Measurements from ENCODE around the gene PCDHGA4.

DNA sequence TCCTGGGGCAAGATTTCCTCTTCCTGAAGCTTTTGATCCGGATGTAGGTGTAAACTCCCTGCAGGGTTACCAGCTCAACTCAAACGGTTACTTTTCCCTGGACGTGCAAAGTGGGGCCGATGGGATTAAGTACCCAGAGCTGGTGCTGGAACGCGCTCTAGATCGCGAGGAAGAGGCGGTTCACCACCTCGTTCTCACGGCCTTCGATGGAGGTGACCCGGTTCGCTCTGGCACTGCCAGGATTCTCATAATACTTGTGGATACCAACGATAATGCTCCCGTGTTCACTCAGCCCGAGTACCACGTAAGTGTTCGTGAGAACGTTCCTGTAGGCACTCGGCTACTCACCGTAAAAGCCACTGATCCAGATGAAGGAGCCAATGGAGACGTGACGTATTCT is 820 bp downstream of the PCDHGA4 start:
- TF ChIP-seq, protein P1, sequence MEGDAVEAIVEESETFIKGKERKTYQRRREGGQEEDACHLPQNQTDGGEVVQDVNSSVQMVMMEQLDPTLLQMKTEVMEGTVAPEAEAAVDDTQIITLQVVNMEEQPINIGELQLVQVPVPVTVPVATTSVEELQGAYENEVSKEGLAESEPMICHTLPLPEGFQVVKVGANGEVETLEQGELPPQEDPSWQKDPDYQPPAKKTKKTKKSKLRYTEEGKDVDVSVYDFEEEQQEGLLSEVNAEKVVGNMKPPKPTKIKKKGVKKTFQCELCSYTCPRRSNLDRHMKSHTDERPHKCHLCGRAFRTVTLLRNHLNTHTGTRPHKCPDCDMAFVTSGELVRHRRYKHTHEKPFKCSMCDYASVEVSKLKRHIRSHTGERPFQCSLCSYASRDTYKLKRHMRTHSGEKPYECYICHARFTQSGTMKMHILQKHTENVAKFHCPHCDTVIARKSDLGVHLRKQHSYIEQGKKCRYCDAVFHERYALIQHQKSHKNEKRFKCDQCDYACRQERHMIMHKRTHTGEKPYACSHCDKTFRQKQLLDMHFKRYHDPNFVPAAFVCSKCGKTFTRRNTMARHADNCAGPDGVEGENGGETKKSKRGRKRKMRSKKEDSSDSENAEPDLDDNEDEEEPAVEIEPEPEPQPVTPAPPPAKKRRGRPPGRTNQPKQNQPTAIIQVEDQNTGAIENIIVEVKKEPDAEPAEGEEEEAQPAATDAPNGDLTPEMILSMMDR (IDR thresholded peaks at IDR 0.05; ENCODE audit: poor library complexity), result no peak
- no peak for TF ChIP-seq EZH2phosphoT487 (IDR thresholded peaks at IDR 0.05; ENCODE audit: low read depth, severe bottlenecking, unreplicated experiment)

All from hepatocyte (in vitro differentiated cells).